Chondrocyte (in vitro differentiated cells): ENCODE results near the gene NUP35. TPM values are rescaled to one million over a fixed set of nuclear protein-coding genes. Genes with fewer than 3 reads are reported as not detected.

Experiments
- DNase-seq: peaks from one replicate; pipeline ENCODE4 v3.0.0; 2021; ENCODE audit warnings: mixed read lengths, low spot score
- H3K27ac Mint-ChIP-seq: one replicate; pipeline ENCODE4 v1.8.0; 2021; ENCODE audit warnings: mild to moderate bottlenecking, moderate library complexity, mixed read lengths; ENCODE audit not compliant: unreplicated experiment
- H3K27me3 Mint-ChIP-seq: 2 replicates; pipeline ENCODE4 v1.8.0; 2021; ENCODE audit warnings: low read depth, mixed read lengths
- H3K36me3 Mint-ChIP-seq: 2 replicates; pipeline ENCODE4 v1.8.0; 2021; ENCODE audit warnings: low read depth, mixed read lengths
- H3K4me1 Mint-ChIP-seq: 2 replicates; pipeline ENCODE4 v1.8.0; 2021; ENCODE audit warnings: low read depth, mild to moderate bottlenecking, mixed read lengths
- H3K4me3 Mint-ChIP-seq: one replicate; pipeline ENCODE4 v1.8.0; 2021; ENCODE audit warnings: mild to moderate bottlenecking, moderate library complexity, mixed read lengths; ENCODE audit not compliant: unreplicated experiment
- H3K9me3 Mint-ChIP-seq: 2 replicates; pipeline ENCODE4 v1.8.0; 2021; ENCODE audit warnings: low read depth, mixed read lengths
- total RNA-seq: library from RNA; stranded (reverse); gene quantifications from 3 replicates; pipeline ENCODE4 v1.2.1, GENCODE V29; 2021
- TF ChIP-seq, protein P1 (sequence below): fragments of 200-600 bp; sonication (generic); IDR thresholded peaks from 2 replicates; pipeline ENCODE4 v1.5.0; 2021; ENCODE audit warnings: antibody characterized with exemption, mild to moderate bottlenecking, moderate library complexity

The NUP35 gene
- total RNA-seq, 1 donor from 2014 or later, result 8.5 TPM

DNA sequence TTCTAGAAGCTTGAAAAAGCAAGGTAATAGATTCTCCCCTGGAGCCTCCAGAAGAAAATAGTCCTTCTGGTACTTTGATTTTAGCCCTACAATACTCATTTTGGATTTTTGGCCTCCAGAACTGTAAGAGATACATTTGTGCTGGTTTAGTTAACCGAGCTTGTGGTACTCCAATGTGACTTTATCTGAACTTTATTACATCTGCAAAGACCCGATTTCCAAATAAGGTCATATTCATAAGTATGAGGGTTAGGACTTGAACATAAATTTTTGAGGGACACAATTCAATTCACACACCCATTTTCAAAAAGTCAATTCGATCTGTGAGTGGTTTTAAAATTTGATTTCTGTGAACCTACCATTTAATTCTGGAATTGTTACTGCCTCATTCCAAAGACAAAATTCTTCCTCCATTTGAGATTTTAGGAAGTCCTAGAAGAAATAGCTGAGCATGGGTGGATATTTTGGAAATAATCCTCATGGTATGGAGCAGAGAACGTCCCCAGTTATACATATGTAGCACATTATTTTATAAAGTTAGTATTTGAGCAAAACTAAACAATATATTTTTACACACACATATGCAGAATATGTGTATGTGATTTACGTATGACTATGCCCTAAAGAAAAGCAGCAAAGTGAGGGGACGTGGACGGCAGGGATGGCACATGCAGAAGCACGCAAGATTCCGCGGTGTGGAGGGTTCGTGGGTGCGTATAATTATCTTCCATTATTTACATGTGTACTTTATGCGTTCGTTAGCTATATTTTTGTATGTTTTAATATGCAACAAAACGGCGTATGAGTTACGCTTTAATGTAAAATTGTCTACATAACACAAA lies 905 bp upstream of the NUP35 start:
- Mint-ChIP-seq H3K27ac (peak overlapping the region; percentile 99), H3K4me1 (peaks cover 25% of the 10 kb centered on the region), H3K27me3 (peaks cover 2% of the 10 kb centered on the region), H3K9me3 (no peaks in the 10 kb centered on the region), H3K36me3 (no peaks in the 10 kb centered on the region), H3K4me3 (peak overlapping the region; percentile 95)
- DNase-seq, result no peak
- TF ChIP-seq, protein P1, sequence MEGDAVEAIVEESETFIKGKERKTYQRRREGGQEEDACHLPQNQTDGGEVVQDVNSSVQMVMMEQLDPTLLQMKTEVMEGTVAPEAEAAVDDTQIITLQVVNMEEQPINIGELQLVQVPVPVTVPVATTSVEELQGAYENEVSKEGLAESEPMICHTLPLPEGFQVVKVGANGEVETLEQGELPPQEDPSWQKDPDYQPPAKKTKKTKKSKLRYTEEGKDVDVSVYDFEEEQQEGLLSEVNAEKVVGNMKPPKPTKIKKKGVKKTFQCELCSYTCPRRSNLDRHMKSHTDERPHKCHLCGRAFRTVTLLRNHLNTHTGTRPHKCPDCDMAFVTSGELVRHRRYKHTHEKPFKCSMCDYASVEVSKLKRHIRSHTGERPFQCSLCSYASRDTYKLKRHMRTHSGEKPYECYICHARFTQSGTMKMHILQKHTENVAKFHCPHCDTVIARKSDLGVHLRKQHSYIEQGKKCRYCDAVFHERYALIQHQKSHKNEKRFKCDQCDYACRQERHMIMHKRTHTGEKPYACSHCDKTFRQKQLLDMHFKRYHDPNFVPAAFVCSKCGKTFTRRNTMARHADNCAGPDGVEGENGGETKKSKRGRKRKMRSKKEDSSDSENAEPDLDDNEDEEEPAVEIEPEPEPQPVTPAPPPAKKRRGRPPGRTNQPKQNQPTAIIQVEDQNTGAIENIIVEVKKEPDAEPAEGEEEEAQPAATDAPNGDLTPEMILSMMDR, result no peak

DNA sequence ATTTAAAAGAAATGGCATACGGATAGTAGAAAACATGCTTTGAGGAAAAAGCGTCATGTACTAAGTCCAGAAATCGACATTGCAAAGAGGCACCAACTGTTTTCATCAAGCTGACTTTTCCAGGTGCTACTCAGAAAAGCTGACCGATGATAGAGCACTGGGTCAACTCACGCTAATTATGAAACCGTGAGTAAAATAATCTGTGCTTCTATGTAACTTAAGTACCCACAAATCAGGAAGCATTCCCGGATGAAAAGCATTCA lies 353 bp upstream of the NUP35 start:
- Mint-ChIP-seq H3K9me3 (no peaks in the 10 kb centered on the region), H3K36me3 (no peaks in the 10 kb centered on the region), H3K27me3 (peaks cover 2% of the 10 kb centered on the region), H3K27ac (peak overlapping the region; percentile 99), H3K4me3 (peak overlapping the region; percentile 95), H3K4me1 (peaks cover 25% of the 10 kb centered on the region)
- DNase-seq, result no peak
- TF ChIP-seq, protein P1, result no peak

DNA sequence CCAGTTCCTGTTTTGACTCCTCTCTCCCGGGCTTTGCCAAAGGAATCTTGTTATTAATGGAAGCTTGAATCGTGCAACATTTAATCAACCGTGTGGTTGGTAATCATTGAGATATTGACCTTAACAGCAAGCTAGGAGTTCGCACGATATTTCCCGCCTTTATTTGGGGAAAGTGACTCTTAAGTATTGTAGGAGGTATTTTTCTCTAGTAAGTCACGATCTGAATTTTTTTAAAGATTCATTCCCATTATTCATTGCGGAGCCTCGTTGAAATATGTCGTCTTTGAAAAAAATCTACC lies 663 bp downstream of the NUP35 start:
- Mint-ChIP-seq H3K27me3 (peaks cover 2% of the 10 kb centered on the region), H3K4me3 (peak overlapping the region; percentile 95), H3K27ac (peak overlapping the region; percentile 99), H3K4me1 (peaks cover 25% of the 10 kb centered on the region), H3K9me3 (no peaks in the 10 kb centered on the region), H3K36me3 (no peaks in the 10 kb centered on the region)
- TF ChIP-seq, protein P1, result no peak
- DNase-seq, result no peak

DNA sequence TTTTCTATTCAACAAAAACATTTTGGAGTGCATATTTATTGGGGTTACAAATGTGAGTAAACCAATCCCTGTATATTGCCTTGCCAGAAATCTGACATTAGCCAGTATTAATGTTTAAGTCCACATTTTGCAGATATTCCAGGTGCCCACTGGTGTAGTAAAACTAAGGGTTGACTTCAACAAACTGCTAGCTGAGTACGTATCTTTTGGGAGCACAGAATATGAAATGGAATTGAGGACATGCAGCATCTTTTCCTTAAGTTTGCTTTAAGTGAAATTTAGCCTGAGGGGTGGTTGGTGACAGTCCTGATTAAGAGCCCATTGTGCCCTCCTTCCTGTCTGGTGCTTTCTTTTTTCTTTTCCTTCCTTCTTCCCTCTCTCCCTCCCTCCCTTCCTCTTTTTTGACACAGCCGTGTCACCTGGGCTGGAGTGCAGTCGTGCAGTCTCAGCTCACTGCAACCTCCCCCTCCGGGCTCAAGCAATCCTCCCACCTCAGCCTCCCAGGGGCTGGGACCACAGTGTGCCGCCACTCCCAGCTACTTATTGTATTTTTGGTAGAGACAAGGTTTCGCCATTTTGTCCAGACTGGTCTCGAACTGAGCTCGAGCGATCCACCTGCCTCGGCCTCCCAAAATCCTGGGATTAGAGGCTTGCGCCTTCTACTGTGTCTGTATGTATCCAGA lies 1.6 kb downstream of the NUP35 start:
- TF ChIP-seq, protein P1, result no peak
- no peak for DNase-seq
- Mint-ChIP-seq H3K4me1 (peaks cover 25% of the 10 kb centered on the region), H3K9me3 (no peaks in the 10 kb centered on the region), H3K4me3 (peak overlapping the region; percentile 95), H3K27ac (peak overlapping the region; percentile 8), H3K27me3 (no peaks in the 10 kb centered on the region), H3K36me3 (peaks cover under 1% of the 10 kb centered on the region)

DNA sequence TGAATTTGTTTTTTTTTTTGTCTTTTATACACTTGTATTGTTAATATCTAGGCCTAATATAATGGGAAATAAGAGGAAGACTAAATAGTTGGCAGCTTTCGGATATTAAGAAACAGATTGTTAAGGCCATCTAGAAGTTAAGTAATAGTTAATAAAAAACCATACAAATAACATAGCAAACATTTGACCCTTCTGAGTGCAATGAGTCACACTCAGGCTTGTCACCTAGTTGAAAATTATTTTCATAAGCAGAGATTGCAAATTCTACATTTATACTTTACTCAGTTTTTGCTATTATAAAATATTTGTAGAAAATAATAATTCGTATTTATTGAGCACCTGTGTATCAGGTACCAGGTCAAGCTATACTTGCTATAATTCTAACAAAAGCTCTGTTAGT lies 2.4 kb downstream of the NUP35 start:
- Mint-ChIP-seq H3K27me3 (no peaks in the 10 kb centered on the region), H3K9me3 (no peaks in the 10 kb centered on the region), H3K4me1 (peaks cover 25% of the 10 kb centered on the region), H3K36me3 (peaks cover 2% of the 10 kb centered on the region), H3K27ac (no peak overlapping the region), H3K4me3 (no peak overlapping the region)
- no peak for DNase-seq
- TF ChIP-seq, protein P1, result no peak
